A549 (cell line): ENCODE data around the gene ANXA2. TPM values are rescaled to one million over a fixed set of nuclear protein-coding genes. Genes with fewer than 3 reads are reported as not detected.

ENCODE experiments used
- BHLHE40 ChIP-seq: IDR thresholded peaks from 2 replicates; pipeline ENCODE4 v1.6.1; 2012; ENCODE audit warnings: low read depth, low read length, inconsistent platforms
- EP300 ChIP-seq, 2 experiments: fragments of >200 bp; sonication (Bioruptor Twin); formaldehyde crosslinking; IDR thresholded peaks; 2 replicates in 1 of 2; 3 replicates in 1 of 2; pipeline ENCODE4 v1.6.1; 2016 to 2017
- FOSL2 ChIP-seq, 2 experiments: fragments of 450-650 bp in 1 of 2; fragments of >200 bp in 1 of 2; sonication (Bioruptor Twin) in 1 of 2; formaldehyde crosslinking; IDR thresholded peaks; 2 replicates each; pipeline versions ENCODE4 v1.5.0 to v1.6.1; 2016 to 2020; ENCODE audit warnings: mild to moderate bottlenecking in 1 of 2, moderate library complexity in 1 of 2
- FOXS1 ChIP-seq: fragments of 250-450 bp; sonication (Bioruptor Pico); IDR thresholded peaks from 2 replicates; pipeline ENCODE4 v1.5.0; 2020; ENCODE audit warnings: mild to moderate bottlenecking, moderate library complexity
- GATA3 ChIP-seq: IDR thresholded peaks from 2 replicates; pipeline ENCODE4 v1.6.1; 2012; ENCODE audit warnings: borderline replicate concordance
- HOXA7 ChIP-seq: fragments of 250-450 bp; sonication (Bioruptor Pico); IDR thresholded peaks from 2 replicates; pipeline ENCODE4 v1.5.0; 2020; ENCODE audit warnings: mild to moderate bottlenecking, moderate library complexity
- HOXB13 ChIP-seq: fragments of 250-450 bp; sonication (Bioruptor Pico); IDR thresholded peaks from 2 replicates; pipeline ENCODE4 v1.5.0; 2020; ENCODE audit warnings: low read depth, mild to moderate bottlenecking, moderate library complexity
- HOXB5 ChIP-seq: fragments of 250-450 bp; sonication (Bioruptor Pico); IDR thresholded peaks from 2 replicates; pipeline ENCODE4 v1.5.0; 2020; ENCODE audit warnings: mild to moderate bottlenecking, moderate library complexity
- JUN ChIP-seq, 2 experiments: fragments of >200 bp; sonication (Bioruptor Twin); formaldehyde crosslinking; IDR thresholded peaks; 2 replicates in 1 of 2; 3 replicates in 1 of 2; pipeline ENCODE4 v1.6.1; 2016 to 2017
- JUNB ChIP-seq: fragments of >200 bp; sonication (Bioruptor Twin); formaldehyde crosslinking; IDR thresholded peaks from 2 replicates; pipeline ENCODE4 v1.6.1; 2016
- MAFK ChIP-seq: fragments of 450-650 bp; IDR thresholded peaks from 2 replicates; pipeline ENCODE4 v1.6.1; 2014; ENCODE audit not compliant: partially characterized antibody
- MAZ ChIP-seq: fragments of 150-350 bp; IDR thresholded peaks from 2 replicates; pipeline ENCODE4 v1.6.1; 2014; ENCODE audit warnings: antibody characterized with exemption, low read depth, low read length, borderline replicate concordance
- MYC ChIP-seq: IDR thresholded peaks from 2 replicates; pipeline ENCODE4 v1.6.1; 2012; ENCODE audit warnings: mild to moderate bottlenecking, inconsistent platforms, low read length, improper control_type of control experiment, borderline replicate concordance
- NPAS2 ChIP-seq: fragments of 250-450 bp; sonication (Bioruptor Pico); IDR thresholded peaks from 2 replicates; pipeline ENCODE4 v1.8.0; 2022; ENCODE audit warnings: mild to moderate bottlenecking, moderate library complexity, borderline replicate concordance
- POLR2AphosphoS2 ChIP-seq: conservative IDR thresholded peaks from 2 replicates; pipeline ENCODE4 v1.6.1; 2012; ENCODE audit warnings: low read length, improper control_type of control experiment, inconsistent platforms
- RAD21 ChIP-seq, 2 experiments: fragments of >200 bp in 1 of 2; sonication (Bioruptor Twin) in 1 of 2; formaldehyde crosslinking in 1 of 2; IDR thresholded peaks in 1 of 2; conservative IDR thresholded peaks in 1 of 2; 2 replicates in 1 of 2; 3 replicates in 1 of 2; pipeline ENCODE4 v1.6.1; 2012 to 2018; ENCODE audit warnings: inconsistent platforms in 1 of 2
- RARB ChIP-seq: fragments of 250-450 bp; sonication (Bioruptor Pico); IDR thresholded peaks from 2 replicates; pipeline ENCODE4 v1.8.0; 2021; ENCODE audit warnings: mild to moderate bottlenecking, moderate library complexity
- RCOR1 ChIP-seq: fragments of 150-350 bp; IDR thresholded peaks from 2 replicates; pipeline ENCODE4 v1.6.1; 2014; ENCODE audit warnings: antibody characterized with exemption, low read length, low read depth
- RFX5 ChIP-seq: fragments of 450-650 bp; IDR thresholded peaks from 2 replicates; pipeline ENCODE4 v1.7.1; 2014; ENCODE audit warnings: antibody characterized with exemption, mild to moderate bottlenecking, moderate library complexity
- RNF2 ChIP-seq: fragments of 200-600 bp; sonication (generic); IDR thresholded peaks from 2 replicates; pipeline ENCODE4 v1.6.1; 2016; ENCODE audit warnings: low read depth, mild to moderate bottlenecking, antibody characterized with exemption, moderate library complexity, borderline replicate concordance
- ZFP36 ChIP-seq: fragments of 450-650 bp; IDR thresholded peaks from 2 replicates; pipeline ENCODE4 v1.6.1; 2014; ENCODE audit warnings: borderline replicate concordance; ENCODE audit not compliant: partially characterized antibody
- polyA plus RNA-seq, 4 experiments: library from polyadenylated mRNA; depleted of rRNA in 3 of 4; stranded (reverse); fragments of >200 nt; fragmentation: RNase III in 1 of 4; extraction: RNeasy Plus Mini Kit Qiagen cat#74134 plus additional on column Dnase treatment in 1 of 4; gene quantifications; 2 replicates in 3 of 4; 3 replicates in 1 of 4; pipeline ENCODE4 v1.2.3, GENCODE V29; 2011 to 2017
- TF ChIP-seq, protein P1 (sequence below): IDR thresholded peaks from 2 replicates; pipeline ENCODE4 v1.6.1; 2012; ENCODE audit warnings: low read depth, borderline replicate concordance
- TF ChIP-seq, protein P2 (sequence below): fragments of 150-350 bp; IDR thresholded peaks from 2 replicates; pipeline ENCODE4 v1.6.1; 2014; ENCODE audit warnings: low read depth, mild to moderate bottlenecking, low read length
- TF ChIP-seq, protein P3 (sequence below): fragments of >200 bp; sonication (Bioruptor Twin); formaldehyde crosslinking; IDR thresholded peaks from 2 replicates; pipeline ENCODE4 v1.6.1; 2016
- TF ChIP-seq, protein P4 (sequence below): IDR thresholded peaks from 2 replicates; pipeline ENCODE4 v1.6.1; 2012
- TF ChIP-seq, protein P5 (sequence below): IDR thresholded peaks from 2 replicates; pipeline ENCODE4 v1.6.1; 2012
- TF ChIP-seq, protein P6 (sequence below): fragments of 250-450 bp; sonication (Bioruptor Pico); IDR thresholded peaks from 2 replicates; pipeline ENCODE4 v1.5.0; 2020; ENCODE audit warnings: low read depth, mild to moderate bottlenecking, moderate library complexity

ANXA2 gene
- polyA plus RNA-seq, 2 of the 4 experiments (the other 2 are of a cell fraction): 4,707 to 5,746 TPM

DNA sequence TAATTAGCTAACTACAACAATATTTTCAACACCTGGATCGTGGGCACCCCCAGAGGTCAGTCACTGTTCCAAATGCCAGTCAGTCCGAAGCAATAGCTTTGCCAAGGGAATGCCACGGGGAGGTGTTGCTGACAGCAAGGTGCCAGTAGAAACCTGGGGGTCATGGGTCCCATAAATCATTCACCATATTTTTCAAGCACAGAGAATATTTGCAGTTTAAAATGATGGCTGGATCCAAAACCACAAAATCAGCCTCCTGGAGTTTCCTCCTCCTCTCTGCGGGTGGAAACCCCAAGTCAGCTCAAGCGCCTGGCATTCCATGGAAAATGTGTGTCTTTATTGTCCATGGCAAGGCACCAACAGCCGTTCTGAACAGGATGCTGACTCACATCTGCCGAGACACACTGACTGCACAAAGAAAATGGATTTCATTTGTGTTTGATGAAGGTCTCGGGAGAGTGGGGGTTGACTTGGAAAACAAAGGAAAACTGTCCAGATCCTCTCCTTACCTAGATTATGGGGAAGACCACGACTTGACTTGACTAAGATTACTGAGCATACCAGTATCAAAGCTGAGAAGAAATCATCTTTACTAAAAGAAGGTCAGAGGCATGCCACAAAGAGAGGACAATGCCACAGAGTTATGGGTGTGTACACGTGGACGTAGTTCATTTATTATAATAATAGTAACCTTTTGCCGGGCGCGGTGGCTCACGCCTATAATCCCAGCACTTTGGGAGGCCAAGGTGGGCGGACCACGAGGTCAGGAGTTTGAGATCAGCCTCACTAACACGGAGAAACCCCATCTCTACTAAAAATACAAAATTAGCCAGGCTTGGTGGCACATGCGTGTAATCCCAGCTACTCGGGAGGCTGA, 26.4 kb downstream of the ANXA2 start (continued):
- TF ChIP-seq, protein P1, sequence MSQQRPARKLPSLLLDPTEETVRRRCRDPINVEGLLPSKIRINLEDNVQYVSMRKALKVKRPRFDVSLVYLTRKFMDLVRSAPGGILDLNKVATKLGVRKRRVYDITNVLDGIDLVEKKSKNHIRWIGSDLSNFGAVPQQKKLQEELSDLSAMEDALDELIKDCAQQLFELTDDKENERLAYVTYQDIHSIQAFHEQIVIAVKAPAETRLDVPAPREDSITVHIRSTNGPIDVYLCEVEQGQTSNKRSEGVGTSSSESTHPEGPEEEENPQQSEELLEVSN: peak; percentile 54; the same call in 1 of the 2 replicates
- TF ChIP-seq, protein P2, sequence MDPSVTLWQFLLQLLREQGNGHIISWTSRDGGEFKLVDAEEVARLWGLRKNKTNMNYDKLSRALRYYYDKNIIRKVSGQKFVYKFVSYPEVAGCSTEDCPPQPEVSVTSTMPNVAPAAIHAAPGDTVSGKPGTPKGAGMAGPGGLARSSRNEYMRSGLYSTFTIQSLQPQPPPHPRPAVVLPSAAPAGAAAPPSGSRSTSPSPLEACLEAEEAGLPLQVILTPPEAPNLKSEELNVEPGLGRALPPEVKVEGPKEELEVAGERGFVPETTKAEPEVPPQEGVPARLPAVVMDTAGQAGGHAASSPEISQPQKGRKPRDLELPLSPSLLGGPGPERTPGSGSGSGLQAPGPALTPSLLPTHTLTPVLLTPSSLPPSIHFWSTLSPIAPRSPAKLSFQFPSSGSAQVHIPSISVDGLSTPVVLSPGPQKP: no peak
- TF ChIP-seq JUNB (peak; percentile 98), RAD21 (conservative IDR thresholded peaks at IDR 0.05 in 1 of 2, IDR thresholded peaks at IDR 0.05 in 1 of 2) (peak; percentile 15 to 53; a peak in 3 of 5 replicates), FOSL2 (IDR thresholded peaks at IDR 0.05) (peak; percentile 93), FOSL2 (CRISPR knock-in tag; IDR thresholded peaks at IDR 0.05) (peak; percentile 96), EP300 (IDR thresholded peaks at IDR 0.05) (peak; percentile 91 to 96; a peak in 4 of 5 replicates), RARB (peak; percentile 40), ZFP36 (no peak), HOXB5 (CRISPR knock-in tag) (peak; percentile 83), RFX5 (no peak), POLR2AphosphoS2 (peak; percentile 50; the same call in 1 of the 2 replicates), MAFK (peak; percentile 95), MYC (peak; percentile 67; the same call in 1 of the 2 replicates), HOXB13 (peak; percentile 91), GATA3 (peak; percentile 98), MAZ (no peak), RCOR1 (no peak), JUN (IDR thresholded peaks at IDR 0.05) (peak; percentile 97 to 98), RNF2 (no peak), FOXS1 (peak; percentile 75; the same call in 1 of the 2 replicates), BHLHE40 (no peak), NPAS2 (CRISPR knock-in tag) (no peak), HOXA7 (peak; percentile 63; the same call in 1 of the 2 replicates)
- TF ChIP-seq, protein P3, sequence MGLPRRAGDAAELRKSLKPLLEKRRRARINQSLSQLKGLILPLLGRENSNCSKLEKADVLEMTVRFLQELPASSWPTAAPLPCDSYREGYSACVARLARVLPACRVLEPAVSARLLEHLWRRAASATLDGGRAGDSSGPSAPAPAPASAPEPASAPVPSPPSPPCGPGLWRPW: no peak
- TF ChIP-seq, protein P4, sequence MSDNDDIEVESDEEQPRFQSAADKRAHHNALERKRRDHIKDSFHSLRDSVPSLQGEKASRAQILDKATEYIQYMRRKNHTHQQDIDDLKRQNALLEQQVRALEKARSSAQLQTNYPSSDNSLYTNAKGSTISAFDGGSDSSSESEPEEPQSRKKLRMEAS: peak; percentile 93
- TF ChIP-seq, protein P5, sequence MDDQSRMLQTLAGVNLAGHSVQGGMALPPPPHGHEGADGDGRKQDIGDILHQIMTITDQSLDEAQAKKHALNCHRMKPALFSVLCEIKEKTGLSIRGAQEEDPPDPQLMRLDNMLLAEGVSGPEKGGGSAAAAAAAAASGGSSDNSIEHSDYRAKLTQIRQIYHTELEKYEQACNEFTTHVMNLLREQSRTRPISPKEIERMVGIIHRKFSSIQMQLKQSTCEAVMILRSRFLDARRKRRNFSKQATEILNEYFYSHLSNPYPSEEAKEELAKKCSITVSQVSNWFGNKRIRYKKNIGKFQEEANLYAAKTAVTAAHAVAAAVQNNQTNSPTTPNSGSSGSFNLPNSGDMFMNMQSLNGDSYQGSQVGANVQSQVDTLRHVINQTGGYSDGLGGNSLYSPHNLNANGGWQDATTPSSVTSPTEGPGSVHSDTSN: peak; percentile 70; the same call in 1 of the 2 replicates
- TF ChIP-seq, protein P6, sequence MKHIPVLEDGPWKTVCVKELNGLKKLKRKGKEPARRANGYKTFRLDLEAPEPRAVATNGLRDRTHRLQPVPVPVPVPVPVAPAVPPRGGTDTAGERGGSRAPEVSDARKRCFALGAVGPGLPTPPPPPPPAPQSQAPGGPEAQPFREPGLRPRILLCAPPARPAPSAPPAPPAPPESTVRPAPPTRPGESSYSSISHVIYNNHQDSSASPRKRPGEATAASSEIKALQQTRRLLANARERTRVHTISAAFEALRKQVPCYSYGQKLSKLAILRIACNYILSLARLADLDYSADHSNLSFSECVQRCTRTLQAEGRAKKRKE (CRISPR knock-in tag): peak; percentile 69; the same call in 1 of the 2 replicates
